ENCODE measurements around the gene PRKD2. TPM values are rescaled to one million over a fixed set of nuclear protein-coding genes. Genes with fewer than 3 reads are reported as not detected.
"Not testable (repeated sequence)": the region's sequence is repeated elsewhere in the genome, so short reads cannot be mapped to it uniquely, and the experiment has no call there.

PRKD2 gene
- total RNA-seq, 4 donors from 2014 or later = 52.6 to 120 (median 66.7) TPM

GRCh38 chr19:46714444-46715106, 2.3 kb downstream of the PRKD2 start:
- DNase-seq (ENCODE audit: low spot score in 2 of 2) = no peak
- peak overlapping the region; percentile 49 for H3K4me3 ChIP-seq (ENCODE audit: low read depth, poor library complexity, severe bottlenecking)
- no peak for TF ChIP-seq POLR2A (IDR thresholded peaks at IDR 0.05)
- no peak for TF ChIP-seq CTCF (IDR thresholded peaks at IDR 0.05)
- intact Hi-C loops (cut with DNase I; ENCODE audit: low total_unique reads) = no loop called here
- 4 to 5% methylated on average over 12 of the region's 12 CpGs for WGBS, 2 donors

- WGBS, 2 donors = 0 to 1% methylated on average over 25 to 38 of the region's 39 CpGs
- peak; percentile 94 to 98 for DNase-seq (ENCODE audit: low spot score in 2 of 2)
- intact Hi-C loops (cut with DNase I; ENCODE audit: low total_unique reads) = no loop called here
- peak overlapping the region; percentile 49 for H3K4me3 ChIP-seq (ENCODE audit: low read depth, poor library complexity, severe bottlenecking)
- no peak for TF ChIP-seq CTCF (IDR thresholded peaks at IDR 0.05)
- TF ChIP-seq POLR2A (IDR thresholded peaks at IDR 0.05) = no peak
These were observed 3.0 kb downstream of the PRKD2 start for GRCh38 chr19:46713781-46714443.

DNA sequence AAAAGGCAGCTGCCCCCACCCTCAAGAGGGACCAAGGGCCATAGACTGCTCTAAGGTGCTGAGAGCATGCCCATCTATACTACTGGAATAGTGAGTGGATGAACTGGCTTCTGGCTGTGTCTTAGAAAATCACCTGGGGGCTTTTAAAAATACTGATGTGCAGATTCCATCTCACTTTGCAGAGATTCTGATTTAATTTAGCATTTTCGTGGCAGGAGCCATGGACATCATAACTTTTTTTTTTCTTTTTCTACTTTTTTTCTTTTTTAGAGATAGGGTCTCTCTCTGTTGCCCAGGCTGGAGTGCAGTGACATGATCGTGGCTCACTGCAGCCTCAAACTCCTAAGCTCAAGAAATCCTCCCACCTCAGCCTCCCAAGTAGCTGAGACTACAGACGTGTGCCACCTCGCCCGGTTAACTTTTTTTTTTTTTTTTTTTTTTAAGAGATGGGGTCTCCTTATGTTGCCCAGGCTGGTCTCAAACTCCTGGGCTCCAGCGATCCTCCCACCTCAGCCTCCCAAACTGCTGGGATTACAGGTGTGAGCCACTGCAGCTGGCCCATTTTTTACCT, 4.1 kb downstream of the PRKD2 start:
- intact Hi-C loops (cut with DNase I; ENCODE audit: low total_unique reads); H3K4me3 ChIP-seq (ENCODE audit: low read depth, poor library complexity, severe bottlenecking); DNase-seq (ENCODE audit: low spot score in 2 of 2): not testable (repeated sequence)
- WGBS, 2 donors = 76 to 80% methylated on average over 6 of the region's 6 CpGs

- intact Hi-C loops (cut with DNase I; ENCODE audit: low total_unique reads) = no loop called here
- WGBS, 2 donors = 84% methylated on average over 25 of the region's 25 CpGs
- TF ChIP-seq POLR2A (IDR thresholded peaks at IDR 0.05) (no peak), CTCF (IDR thresholded peaks at IDR 0.05) (no peak)
- DNase-seq (ENCODE audit: low spot score in 2 of 2) = no peak
- H3K4me3 ChIP-seq (ENCODE audit: low read depth, poor library complexity, severe bottlenecking) = no peak overlapping the region
These were observed 6.2 kb downstream of the PRKD2 start for GRCh38 chr19:46710687-46711086.

GRCh38 chr19:46704379-46705076, 12.4 kb downstream of the PRKD2 start:
- intact Hi-C loops (cut with DNase I; ENCODE audit: low total_unique reads) = no loop called here
- DNase-seq (ENCODE audit: low spot score in 2 of 2) = peak; percentile 57 to 96
- WGBS, 2 donors = 43 to 46% methylated on average over 20 to 21 of the region's 21 CpGs
- no peak overlapping the region for H3K4me3 ChIP-seq (ENCODE audit: low read depth, poor library complexity, severe bottlenecking)
- TF ChIP-seq POLR2A (IDR thresholded peaks at IDR 0.05) (no peak), CTCF (IDR thresholded peaks at IDR 0.05) (peak in 1 of 3 donors; percentile 81)

DNA sequence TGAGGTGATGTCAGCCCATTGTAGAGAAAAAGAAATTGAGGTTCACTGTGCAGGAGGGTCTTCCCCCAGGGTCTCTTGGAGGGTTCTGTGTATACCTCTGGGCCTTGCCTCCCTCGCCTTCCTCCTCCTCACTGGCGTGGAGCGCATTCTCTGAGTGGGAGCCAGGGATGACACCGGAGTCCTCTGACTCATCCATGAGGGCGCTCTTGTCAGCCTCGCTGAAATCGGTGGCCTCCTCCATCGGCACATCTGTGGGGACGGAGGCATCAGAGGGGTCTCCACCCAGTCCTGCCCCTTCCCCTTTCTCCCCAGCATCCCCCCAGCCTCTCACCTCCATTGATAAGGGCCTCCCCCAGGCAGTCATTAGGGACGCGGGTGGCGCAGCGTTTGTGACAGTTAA, 16.2 kb downstream of the PRKD2 start:
- intact Hi-C loops (cut with DNase I; ENCODE audit: low total_unique reads) = no loop called here
- DNase-seq (ENCODE audit: low spot score in 2 of 2) = no peak
- TF ChIP-seq POLR2A (IDR thresholded peaks at IDR 0.05) (no peak), CTCF (IDR thresholded peaks at IDR 0.05) (no peak)
- H3K4me3 ChIP-seq (ENCODE audit: low read depth, poor library complexity, severe bottlenecking) = no peak overlapping the region
- 86 to 88% methylated on average over 13 of the region's 13 CpGs for WGBS, 2 donors
